Middle frontal gyrus (tissue), 1 donor: Measurements from ENCODE around the gene PRKCZ.

Experiments
- DNase-seq: peaks from one replicate; pipeline ENCODE4 v3.0.0-alpha.2; 2015; ENCODE audit warnings: low spot score; ENCODE audit errors: extremely low spot score

PRKCZ gene

GRCh38 chr1:2061065-2061778 is 11.0 kb downstream of the PRKCZ start:
- no peak for DNase-seq

DNA sequence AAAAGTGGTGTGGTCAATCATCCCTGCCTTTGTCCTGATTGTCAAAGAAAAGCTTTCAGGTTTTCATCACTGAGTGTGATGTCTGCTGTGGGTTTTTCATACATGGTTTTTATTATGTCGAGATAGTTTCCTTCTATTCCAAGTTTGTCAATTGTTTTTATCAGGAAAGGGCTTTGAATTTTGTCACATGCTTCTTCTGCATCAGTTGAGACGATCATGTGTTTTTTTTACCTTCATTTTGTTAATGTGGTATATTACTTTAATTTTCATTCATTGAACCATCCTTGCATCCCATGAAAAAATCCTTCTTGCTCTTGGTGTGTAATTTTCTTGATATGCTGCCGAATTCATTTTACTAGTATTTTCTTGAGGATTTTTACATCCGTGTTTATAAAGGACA is 15.5 kb downstream of the PRKCZ start:
- DNase-seq: no peak

DNA sequence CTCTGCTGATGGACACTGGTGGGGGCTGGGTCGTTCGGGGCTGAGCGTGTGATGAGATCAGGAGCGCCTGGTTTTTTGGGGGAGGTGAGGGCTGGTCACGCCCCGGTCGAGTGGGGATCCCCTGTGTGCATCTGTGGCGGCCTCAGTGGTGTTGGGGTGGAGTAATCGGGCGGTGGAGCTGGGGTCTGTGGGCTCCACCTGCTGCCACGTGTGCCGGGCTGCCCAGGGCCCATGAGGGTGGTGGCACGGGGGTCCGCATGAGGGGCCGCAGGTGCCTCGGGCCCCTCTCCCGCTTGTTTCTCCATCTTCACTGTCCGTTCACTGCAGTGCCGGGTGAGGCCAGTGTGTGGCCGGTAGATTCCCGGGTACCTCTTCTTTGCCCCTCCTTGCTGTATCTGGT is 17.2 kb downstream of the PRKCZ start:
- no peak for DNase-seq

DNA sequence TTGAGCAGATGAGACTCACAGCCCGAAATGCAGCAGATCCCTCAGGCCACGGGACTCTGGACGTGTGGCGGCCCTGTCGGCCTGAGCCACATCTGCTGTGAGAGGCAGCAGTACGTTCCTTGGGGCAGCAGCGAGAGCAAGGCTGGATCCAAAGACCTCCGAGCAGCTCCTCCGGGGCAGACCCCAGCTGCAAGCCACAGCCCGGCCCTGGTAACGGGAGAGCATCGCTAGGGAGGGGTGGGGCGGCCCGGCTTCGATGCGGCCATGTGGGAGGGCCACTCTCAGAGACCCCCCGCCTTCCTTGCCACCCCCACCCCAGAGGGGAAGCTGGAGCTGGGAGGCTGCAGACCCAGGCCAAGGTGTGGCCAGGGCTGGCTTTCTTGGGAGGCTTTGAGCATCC is 17.8 kb downstream of the PRKCZ start:
- no peak for DNase-seq

DNA sequence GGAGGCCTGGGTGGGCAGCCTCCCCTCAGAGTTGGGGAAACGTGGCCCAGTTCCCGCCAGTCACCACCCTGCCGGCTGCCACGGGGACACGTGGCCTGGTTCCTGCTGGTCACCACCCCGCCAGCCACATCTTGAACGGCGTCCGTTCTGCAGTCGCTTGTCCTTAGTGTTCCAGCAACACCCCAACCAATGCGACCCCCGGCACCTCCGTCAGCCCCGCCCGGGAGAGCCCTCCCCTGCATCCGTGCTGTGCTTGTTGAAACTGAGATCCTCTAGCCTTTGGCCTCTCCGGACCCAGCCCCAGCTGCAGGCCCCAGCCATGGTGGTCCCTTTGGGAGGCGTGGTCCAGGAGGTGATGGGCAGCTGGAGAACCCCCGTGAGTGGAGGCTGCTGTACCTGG is 18.7 kb downstream of the PRKCZ start:
- DNase-seq: no peak

GRCh38 chr1:2070016-2070415 is 19.8 kb downstream of the PRKCZ start:
- DNase-seq: no peak

DNA sequence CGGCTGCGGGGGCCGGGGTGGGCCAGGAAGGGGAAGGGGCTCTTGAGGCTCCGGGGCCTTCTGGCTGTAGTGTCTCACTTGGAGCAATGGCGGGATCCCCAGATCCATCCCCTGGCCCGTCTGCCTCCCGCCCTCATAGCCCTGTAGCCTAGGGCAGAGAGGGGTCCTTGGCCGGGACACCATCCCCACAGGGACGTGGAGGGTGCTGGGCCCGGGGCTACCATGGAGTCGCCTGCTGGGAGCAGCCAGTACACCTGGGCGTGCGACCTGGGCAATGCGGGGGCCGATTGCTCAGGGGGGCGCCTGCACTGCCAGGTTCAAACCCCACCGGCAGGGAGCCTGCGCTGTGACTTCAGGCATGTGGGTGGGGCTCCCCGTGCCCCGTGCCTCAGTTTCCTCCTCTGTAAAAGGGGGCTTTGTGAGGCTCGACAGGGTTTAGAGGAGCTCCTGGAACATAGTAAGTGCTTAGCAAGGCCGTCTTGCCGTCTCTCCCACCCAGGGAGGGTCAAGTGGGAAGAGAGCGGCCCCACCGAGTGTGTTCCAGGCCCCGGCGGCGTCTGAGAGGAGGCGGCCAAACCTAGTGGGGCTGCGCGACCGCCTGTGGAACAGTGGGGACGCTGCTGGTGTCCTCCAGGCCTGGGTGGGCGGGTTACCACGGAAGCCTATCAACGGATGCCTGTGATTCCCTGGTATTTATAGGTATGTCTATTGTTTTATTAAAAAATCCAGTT is 20.8 kb downstream of the PRKCZ start:
- DNase-seq: no peak

DNA sequence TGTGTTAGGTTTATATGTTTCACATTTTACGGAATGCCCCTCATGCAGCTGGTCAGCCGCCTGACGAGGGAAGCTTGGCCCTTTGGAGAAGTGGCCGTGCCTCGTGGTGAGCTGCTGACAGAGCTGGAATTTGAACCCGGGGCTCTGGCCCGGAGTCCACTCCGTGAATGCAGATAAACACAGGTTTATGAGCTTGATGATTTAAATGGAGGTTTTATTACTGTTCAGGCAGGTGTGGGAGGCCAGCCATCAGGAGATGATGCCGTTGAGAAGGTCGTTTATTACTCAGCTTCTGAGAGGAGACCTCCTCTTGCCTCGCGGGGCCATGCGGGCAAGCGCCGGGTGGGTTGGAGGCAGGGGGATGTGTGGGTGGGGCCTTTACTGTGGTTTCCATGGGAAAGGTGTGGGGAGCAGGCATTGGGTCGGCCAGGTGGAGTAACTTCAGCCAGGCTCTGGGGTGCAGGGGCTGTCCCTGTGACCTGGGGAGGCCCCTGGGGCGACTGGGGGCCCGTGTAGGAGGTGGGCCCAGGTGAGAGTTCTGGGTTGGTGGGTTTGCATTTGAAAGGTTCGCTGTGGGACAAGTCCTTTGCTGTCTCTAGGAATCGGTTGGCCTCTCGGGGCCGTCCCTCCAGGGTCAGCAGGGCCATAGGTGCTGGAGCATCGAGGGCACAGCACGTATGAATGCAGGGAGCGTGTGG is 22.0 kb downstream of the PRKCZ start:
- DNase-seq: no peak

- no peak for DNase-seq
Measured at GRCh38 chr1:2072891-2073290, 22.7 kb downstream of the PRKCZ start.

- DNase-seq: peak; percentile 80
Measured at GRCh38 chr1:2073382-2074230, 23.4 kb downstream of the PRKCZ start.

DNA sequence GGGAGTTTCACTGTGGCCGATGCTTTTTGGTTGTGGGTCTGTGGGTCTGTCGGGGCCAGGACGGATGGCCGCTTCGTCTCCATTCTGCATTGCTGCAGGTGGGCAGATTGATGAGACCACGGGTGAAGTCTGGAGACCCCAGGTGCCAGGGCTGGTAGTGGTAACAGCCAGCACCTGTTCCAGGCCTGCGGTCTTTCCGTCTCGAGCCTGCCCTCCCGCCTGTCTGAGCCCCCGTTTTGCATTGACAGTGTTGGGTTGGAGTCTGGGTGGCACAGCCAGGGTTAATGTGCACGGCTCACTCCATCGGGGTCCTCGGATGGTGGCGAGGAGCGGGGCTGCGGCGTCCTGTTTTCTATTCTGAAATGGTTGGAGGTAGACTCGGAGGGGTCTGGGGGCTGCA is 24.2 kb downstream of the PRKCZ start:
- DNase-seq: no peak

GRCh38 chr1:2074944-2075740 is 24.9 kb downstream of the PRKCZ start:
- DNase-seq: no peak

DNA sequence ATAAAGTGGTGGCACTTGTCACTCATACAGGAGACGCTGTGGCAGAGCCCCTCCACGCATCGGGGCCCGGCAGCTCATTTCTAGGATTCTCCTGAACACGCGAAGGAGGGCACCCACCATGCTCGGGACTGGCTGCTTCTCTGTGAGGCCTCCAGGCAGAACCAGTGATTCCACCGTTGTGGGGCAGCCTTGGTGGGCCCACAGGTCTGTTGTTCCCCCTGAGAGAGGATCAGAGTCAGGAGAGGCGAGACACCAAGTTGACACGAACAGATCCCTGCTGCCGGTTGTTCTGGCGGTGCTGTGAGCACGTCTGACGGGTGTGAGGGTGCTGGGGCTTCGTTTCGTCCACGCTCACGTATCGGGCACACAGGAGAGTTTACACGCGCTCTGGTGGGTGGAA is 26.6 kb downstream of the PRKCZ start:
- DNase-seq: no peak

DNA sequence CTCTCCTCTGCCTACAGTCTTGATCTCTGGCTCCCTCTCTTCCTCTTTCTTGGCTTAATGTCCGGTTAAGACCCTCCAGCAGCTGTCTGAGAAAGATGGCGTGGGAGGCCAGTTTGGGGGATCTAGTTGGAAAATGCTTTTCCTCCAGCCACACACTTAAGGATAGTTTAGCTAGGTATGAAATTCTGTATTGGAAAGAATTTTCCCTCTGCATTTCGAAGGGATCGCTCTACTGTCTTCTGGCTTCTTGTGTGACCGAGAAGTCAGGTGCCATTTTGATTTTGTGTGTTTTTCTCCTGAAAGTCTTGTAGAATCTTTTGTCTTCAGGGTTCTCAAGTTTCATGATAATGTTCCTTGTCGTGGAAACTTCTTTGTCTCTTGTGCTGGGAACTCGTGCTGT is 28.0 kb downstream of the PRKCZ start:
- DNase-seq: no peak

- DNase-seq: no peak
Measured at GRCh38 chr1:2079396-2080085, 29.3 kb downstream of the PRKCZ start.

DNA sequence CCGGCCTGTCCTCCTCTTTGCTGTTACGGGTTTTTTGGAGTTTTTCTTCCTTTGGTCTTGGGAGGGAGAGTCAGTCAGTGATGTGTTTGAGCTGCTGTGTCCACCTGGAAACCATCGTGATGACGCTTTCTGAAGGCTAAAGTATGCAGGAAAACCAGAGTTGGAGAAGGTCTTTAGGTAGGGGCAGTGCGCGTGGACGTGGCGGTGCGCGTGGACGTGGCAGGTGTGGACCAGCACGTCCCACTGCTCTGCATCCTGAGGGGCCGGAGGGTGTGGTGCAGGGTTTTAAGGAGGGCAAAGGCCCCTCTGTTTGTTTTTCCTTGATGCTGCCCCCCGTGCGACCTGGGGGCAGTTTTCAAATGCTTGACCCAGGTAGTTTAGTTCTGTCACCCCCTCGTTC is 29.9 kb downstream of the PRKCZ start:
- DNase-seq: no peak

DNA sequence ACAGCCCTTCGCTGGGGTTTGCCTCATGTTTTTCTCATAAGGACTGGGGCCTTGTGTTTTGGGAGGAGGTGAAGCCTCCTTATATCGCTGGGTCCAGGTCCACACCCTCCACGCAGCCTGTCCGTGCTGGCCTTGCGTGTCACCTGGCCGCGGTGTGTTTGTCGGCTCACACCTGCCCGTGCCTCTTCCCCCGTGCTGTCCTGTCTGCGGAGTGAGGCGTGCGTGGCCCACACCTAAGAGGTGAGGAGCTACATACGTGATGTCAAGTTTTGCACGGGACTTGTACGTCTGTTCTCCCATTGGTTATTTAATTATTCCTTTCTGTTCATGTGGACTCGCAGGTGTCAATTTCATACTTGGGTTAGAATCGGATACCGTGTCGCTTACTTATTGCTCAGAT is 30.7 kb downstream of the PRKCZ start:
- no peak for DNase-seq

GRCh38 chr1:2081326-2081885 is 31.2 kb downstream of the PRKCZ start:
- no peak for DNase-seq

GRCh38 chr1:2082064-2082463 is 31.9 kb downstream of the PRKCZ start:
- no peak for DNase-seq

DNA sequence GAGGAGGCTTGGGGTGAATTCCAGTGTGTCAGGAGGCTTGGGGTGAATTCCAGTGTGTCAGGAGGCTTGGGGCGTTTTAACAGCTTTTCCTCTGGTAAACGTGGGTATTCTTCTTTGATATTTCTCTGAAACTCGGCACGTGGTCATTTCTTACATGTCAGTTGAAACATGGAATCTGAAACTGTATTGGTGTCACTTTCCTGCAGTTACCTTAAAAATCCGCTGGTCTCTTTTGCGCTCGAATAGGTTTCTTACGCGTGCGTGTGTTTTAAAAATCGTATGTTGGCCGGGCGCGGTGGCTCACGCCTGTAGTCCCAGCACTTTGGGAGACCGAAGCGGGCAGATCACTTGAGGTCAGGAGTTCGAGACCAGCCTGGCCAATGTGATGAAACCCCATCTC is 33.5 kb downstream of the PRKCZ start:
- DNase-seq: no peak
